ENCODE measurements around the gene MUSK.
"Not testable (repeated sequence)": the region's sequence is repeated elsewhere in the genome, so short reads cannot be mapped to it uniquely, and the experiment has no call there.

MUSK gene

GRCh38 chr9:110785166-110785565 lies 116.6 kb downstream of the MUSK start:
- intact Hi-C loops (cut with micrococcal nuclease): no loop called here
- no peaks in the 10 kb centered on the region for H3K9me3 Mint-ChIP-seq
- no peak overlapping the region for H3K27ac Mint-ChIP-seq
- no peak overlapping the region for H3K4me3 Mint-ChIP-seq
- H3K36me3 Mint-ChIP-seq (ENCODE audit: low read depth): no peaks in the 10 kb centered on the region
- H3K27me3 Mint-ChIP-seq: peaks cover 1% of the 10 kb centered on the region
- H3K4me1 Mint-ChIP-seq (ENCODE audit: low read depth): no peaks in the 10 kb centered on the region

GRCh38 chr9:110788396-110788795 lies 119.8 kb downstream of the MUSK start:
- H3K27me3 Mint-ChIP-seq; intact Hi-C loops (cut with micrococcal nuclease); H3K27ac Mint-ChIP-seq; H3K4me1 Mint-ChIP-seq (ENCODE audit: low read depth); H3K36me3 Mint-ChIP-seq (ENCODE audit: low read depth); H3K9me3 Mint-ChIP-seq; H3K4me3 Mint-ChIP-seq: not testable (repeated sequence)

DNA sequence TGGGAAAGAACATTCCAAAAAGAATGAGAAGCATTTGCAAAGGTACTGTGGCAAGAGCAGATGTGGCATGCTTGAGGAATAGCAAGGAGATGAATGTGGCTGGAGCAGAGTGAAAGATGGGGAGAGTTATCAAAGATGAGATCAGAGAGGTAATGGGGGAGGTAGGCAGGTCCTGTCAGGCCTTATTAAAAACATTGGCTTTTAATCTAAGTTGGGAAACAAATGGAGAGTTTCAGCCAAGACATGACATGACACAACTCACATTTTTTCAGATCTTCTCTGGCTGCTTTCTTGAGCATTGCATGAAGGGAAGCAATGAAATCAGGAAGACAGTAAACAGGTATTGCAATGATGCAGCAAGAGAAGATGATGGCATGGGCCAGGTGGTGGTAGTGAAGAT lies 120.3 kb downstream of the MUSK start:
- Mint-ChIP-seq H3K27me3 (no peaks in the 10 kb centered on the region), H3K27ac (no peak overlapping the region), H3K4me3 (no peak overlapping the region), H3K9me3 (no peaks in the 10 kb centered on the region), H3K36me3 (ENCODE audit: low read depth) (no peaks in the 10 kb centered on the region), H3K4me1 (ENCODE audit: low read depth) (no peaks in the 10 kb centered on the region)
- intact Hi-C loops (cut with micrococcal nuclease): no loop called here

- H3K9me3 Mint-ChIP-seq: no peaks in the 10 kb centered on the region
- no peaks in the 10 kb centered on the region for H3K27me3 Mint-ChIP-seq
- H3K4me1 Mint-ChIP-seq (ENCODE audit: low read depth): peaks cover 17% of the 10 kb centered on the region
- H3K27ac Mint-ChIP-seq: no peak overlapping the region
- H3K4me3 Mint-ChIP-seq: no peak overlapping the region
- intact Hi-C loops (cut with micrococcal nuclease): no loop called here
- no peaks in the 10 kb centered on the region for H3K36me3 Mint-ChIP-seq (ENCODE audit: low read depth)
These were observed 129.0 kb downstream of the MUSK start for GRCh38 chr9:110797611-110798010.

GRCh38 chr9:110799396-110799795 lies 130.8 kb downstream of the MUSK start:
- Mint-ChIP-seq H3K9me3 (no peaks in the 10 kb centered on the region), H3K36me3 (ENCODE audit: low read depth) (no peaks in the 10 kb centered on the region), H3K27ac (no peak overlapping the region), H3K4me3 (no peak overlapping the region), H3K27me3 (no peaks in the 10 kb centered on the region), H3K4me1 (ENCODE audit: low read depth) (peaks cover 25% of the 10 kb centered on the region)
- intact Hi-C loops (cut with micrococcal nuclease): no loop called here

DNA sequence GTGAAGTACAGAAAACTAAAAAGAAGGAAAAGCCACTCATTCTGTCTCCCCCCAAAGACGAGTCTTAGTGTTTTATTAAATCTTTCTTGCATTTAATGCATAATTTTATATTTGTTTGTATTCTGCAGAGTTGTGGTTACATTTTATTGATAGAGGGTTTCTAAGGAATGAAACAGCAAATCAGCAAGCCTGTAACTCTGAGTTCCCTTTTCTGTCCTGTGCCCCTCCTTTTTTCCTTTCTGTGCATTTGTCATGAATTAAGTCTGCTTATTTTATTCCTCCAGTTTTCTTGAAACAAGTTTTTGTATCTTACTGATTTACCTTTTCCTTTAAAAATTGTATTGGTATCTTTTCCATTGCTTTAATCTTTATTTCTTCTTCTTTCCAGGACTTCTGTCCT lies 132.8 kb downstream of the MUSK start:
- intact Hi-C loops (cut with micrococcal nuclease): no loop called here
- Mint-ChIP-seq H3K36me3 (ENCODE audit: low read depth) (no peaks in the 10 kb centered on the region), H3K27ac (no peak overlapping the region), H3K4me1 (ENCODE audit: low read depth) (peaks cover 25% of the 10 kb centered on the region), H3K9me3 (no peaks in the 10 kb centered on the region), H3K27me3 (no peaks in the 10 kb centered on the region), H3K4me3 (no peak overlapping the region)

DNA sequence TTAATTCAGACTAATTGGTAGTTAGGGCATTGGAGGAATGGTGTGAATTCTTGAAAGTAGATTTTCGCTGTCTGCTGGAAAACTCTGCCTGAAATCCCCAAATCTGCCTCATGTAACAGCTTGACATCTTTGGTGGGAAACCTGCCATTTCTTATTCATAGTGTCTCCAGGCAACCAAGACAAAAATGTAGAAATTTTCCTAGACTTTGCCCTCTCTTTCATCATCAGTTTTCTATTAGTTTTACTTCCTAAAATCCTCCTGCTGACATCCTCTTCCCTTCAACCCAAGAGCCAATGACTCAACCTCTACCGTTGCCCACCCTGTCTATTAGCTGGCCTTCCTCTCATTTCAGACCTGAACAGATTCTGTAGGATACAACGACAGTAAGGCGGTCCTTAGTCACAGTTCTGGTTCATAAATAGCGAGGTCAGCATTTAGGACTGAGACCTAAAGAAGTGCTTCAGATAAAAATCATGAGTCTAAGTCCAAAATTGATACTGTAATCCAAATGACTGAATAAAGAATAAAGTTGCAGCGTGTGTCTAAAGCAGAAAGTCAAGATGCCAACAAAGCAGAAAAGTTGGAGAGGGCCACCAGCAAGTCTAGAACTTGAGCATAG lies 133.9 kb downstream of the MUSK start:
- Mint-ChIP-seq H3K4me1 (ENCODE audit: low read depth) (peaks cover 25% of the 10 kb centered on the region), H3K4me3 (no peak overlapping the region), H3K9me3 (no peaks in the 10 kb centered on the region), H3K27ac (peak overlapping the region; percentile 62), H3K36me3 (ENCODE audit: low read depth) (no peaks in the 10 kb centered on the region), H3K27me3 (peaks cover under 1% of the 10 kb centered on the region)
- intact Hi-C loops (cut with micrococcal nuclease): no loop called here

- intact Hi-C loops (cut with micrococcal nuclease): no loop called here
- Mint-ChIP-seq H3K27me3 (peaks cover 3% of the 10 kb centered on the region), H3K36me3 (ENCODE audit: low read depth) (no peaks in the 10 kb centered on the region)
These were observed 139.5 kb downstream of the MUSK start for GRCh38 chr9:110807956-110808598.

GRCh38 chr9:110808599-110808980 lies 140.0 kb downstream of the MUSK start:
- H3K4me1 Mint-ChIP-seq (ENCODE audit: low read depth): no peaks in the 10 kb centered on the region
- peaks cover 3% of the 10 kb centered on the region for H3K27me3 Mint-ChIP-seq
- intact Hi-C loops (cut with micrococcal nuclease): no loop called here
- H3K36me3 Mint-ChIP-seq (ENCODE audit: low read depth): peaks cover under 1% of the 10 kb centered on the region
- H3K27ac Mint-ChIP-seq: no peak overlapping the region
- H3K9me3 Mint-ChIP-seq: peaks cover 5% of the 10 kb centered on the region
- H3K4me3 Mint-ChIP-seq: no peak overlapping the region

More at GRCh38 chr9:110807956-110808598, 139.5 kb downstream of the MUSK start:
- H3K27ac Mint-ChIP-seq: no peak overlapping the region
- H3K4me1 Mint-ChIP-seq (ENCODE audit: low read depth): peaks cover 3% of the 10 kb centered on the region
- H3K4me3 Mint-ChIP-seq: no peak overlapping the region
- H3K9me3 Mint-ChIP-seq: peaks cover under 1% of the 10 kb centered on the region

DNA sequence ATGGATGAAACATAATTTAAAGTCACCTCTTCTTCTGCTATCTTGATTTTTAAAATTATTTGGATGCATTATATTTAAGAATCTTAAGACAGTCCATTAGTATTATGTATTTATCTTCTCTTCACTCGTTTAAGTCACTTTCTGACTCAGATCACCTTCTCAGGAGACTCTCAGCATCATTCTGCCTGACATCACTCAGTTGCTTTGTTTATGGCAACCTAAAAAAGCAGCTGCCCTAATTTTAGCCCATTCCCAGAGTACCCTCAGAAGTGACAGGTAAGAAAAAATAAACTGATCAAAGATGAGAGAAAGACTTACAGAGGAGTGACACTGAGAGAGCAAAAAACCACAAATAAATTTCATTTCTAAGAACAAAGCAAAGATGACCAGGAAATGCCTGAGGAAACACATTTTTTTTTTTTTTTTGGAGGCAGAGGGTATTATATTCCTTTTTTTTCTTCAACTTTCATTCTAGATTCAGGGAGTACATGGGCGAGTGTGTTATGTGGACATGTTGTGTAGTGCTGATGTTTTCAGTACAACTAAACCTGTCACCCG lies 140.5 kb downstream of the MUSK start:
- Mint-ChIP-seq H3K9me3 (peaks cover 10% of the 10 kb centered on the region), H3K36me3 (ENCODE audit: low read depth) (peaks cover 6% of the 10 kb centered on the region), H3K27me3 (peaks cover 3% of the 10 kb centered on the region), H3K27ac (no peak overlapping the region), H3K4me3 (no peak overlapping the region), H3K4me1 (ENCODE audit: low read depth) (no peaks in the 10 kb centered on the region)
- intact Hi-C loops (cut with micrococcal nuclease): no loop called here

GRCh38 chr9:110810262-110810976 lies 141.8 kb downstream of the MUSK start:
- peaks cover 3% of the 10 kb centered on the region for H3K27me3 Mint-ChIP-seq
- intact Hi-C loops (cut with micrococcal nuclease): loop anchor here (10.0 kb wide), 1 partner anchor 126 kb away; no protein-coding TSS in a partner anchor
- H3K36me3 Mint-ChIP-seq (ENCODE audit: low read depth): peaks cover 6% of the 10 kb centered on the region
- H3K4me1 Mint-ChIP-seq (ENCODE audit: low read depth): no peaks in the 10 kb centered on the region
- H3K27ac Mint-ChIP-seq: no peak overlapping the region
- H3K9me3 Mint-ChIP-seq: peaks cover 13% of the 10 kb centered on the region
- no peak overlapping the region for H3K4me3 Mint-ChIP-seq

DNA sequence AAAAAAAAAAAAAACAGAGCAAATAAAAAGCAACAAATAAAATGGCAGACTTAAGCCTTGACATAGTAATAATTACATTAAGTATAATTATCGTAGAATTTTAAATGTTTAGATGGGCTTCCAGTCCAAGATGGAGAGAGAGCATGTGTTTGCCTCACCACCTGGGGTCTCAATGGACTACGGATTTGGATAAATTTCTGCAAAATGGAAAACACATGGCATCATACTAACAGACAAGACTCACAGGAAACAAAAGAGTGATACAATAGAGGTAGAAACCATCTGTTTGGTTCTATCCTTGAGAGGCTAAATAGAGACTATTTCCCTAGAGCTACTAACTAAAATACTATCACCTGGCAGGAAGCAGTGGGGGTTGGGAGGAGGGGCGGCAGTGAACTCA lies 144.3 kb downstream of the MUSK start:
- Mint-ChIP-seq H3K4me1 (ENCODE audit: low read depth) (no peaks in the 10 kb centered on the region), H3K27ac (no peak overlapping the region), H3K36me3 (ENCODE audit: low read depth) (peaks cover 6% of the 10 kb centered on the region), H3K9me3 (peaks cover 13% of the 10 kb centered on the region), H3K4me3 (no peak overlapping the region), H3K27me3 (no peaks in the 10 kb centered on the region)
- intact Hi-C loops (cut with micrococcal nuclease): loop anchor here (10.0 kb wide), 1 partner anchor 128 kb away; no protein-coding TSS in a partner anchor

GRCh38 chr9:110814159-110814558 lies 145.6 kb downstream of the MUSK start:
- intact Hi-C loops (cut with micrococcal nuclease): loop anchor here (10.0 kb wide), 1 partner anchor 129 kb away; no protein-coding TSS in a partner anchor
- H3K4me1 Mint-ChIP-seq (ENCODE audit: low read depth): no peaks in the 10 kb centered on the region
- no peaks in the 10 kb centered on the region for H3K27me3 Mint-ChIP-seq

DNA sequence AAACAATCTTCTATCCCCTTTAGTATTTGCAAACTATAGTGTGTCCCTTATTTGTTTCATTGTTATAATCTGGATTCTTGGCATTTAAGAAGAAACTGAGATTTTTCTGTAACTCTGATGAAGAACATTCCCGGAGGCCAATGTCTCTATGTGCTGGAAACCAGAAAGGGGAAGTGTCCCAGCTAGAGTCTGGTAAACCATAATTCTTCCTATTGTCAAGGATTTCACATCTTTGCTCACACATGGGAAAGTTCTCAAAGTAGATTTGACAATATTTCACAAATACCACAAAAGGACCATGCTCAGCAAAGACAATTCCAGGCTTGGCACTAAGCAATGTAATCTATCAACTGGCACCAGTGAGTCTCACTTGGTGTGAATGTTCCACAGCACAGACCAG lies 146.8 kb downstream of the MUSK start:
- intact Hi-C loops (cut with micrococcal nuclease): loop anchor here (10.0 kb wide), 1 partner anchor 131 kb away; no protein-coding TSS in a partner anchor
- Mint-ChIP-seq H3K4me1 (ENCODE audit: low read depth) (no peaks in the 10 kb centered on the region), H3K27me3 (no peaks in the 10 kb centered on the region), H3K36me3 (ENCODE audit: low read depth) (peaks cover 6% of the 10 kb centered on the region), H3K9me3 (peaks cover 13% of the 10 kb centered on the region), H3K4me3 (no peak overlapping the region), H3K27ac (no peak overlapping the region)

More at GRCh38 chr9:110814159-110814558, 145.6 kb downstream of the MUSK start:
- Mint-ChIP-seq H3K9me3 (peaks cover 13% of the 10 kb centered on the region), H3K27ac (no peak overlapping the region), H3K36me3 (ENCODE audit: low read depth) (peaks cover 6% of the 10 kb centered on the region), H3K4me3 (no peak overlapping the region)

Data from dendritic cell treated with granulocyte-macrophage colony-stimulating factor and Interleukin-4, amounts not matched to agents 40 ng/mL and 50 ng/mL, for 4 days (primary cell).